GM21528 (cell line): Measurements from ENCODE around the gene GPR78.

Experiments used
- ATAC-seq: cut with Tn5 transposase; IDR thresholded peaks from one replicate; pipeline ENCODE4 v1.9.1; 2021; ENCODE audit warnings: mild to moderate bottlenecking, moderate library complexity; ENCODE audit not compliant: unreplicated experiment, low FRiP score

Gene GPR78, protein sequence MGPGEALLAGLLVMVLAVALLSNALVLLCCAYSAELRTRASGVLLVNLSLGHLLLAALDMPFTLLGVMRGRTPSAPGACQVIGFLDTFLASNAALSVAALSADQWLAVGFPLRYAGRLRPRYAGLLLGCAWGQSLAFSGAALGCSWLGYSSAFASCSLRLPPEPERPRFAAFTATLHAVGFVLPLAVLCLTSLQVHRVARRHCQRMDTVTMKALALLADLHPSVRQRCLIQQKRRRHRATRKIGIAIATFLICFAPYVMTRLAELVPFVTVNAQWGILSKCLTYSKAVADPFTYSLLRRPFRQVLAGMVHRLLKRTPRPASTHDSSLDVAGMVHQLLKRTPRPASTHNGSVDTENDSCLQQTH

GRCh38 chr4:8580321-8581093, at the start of gene GPR78:
Gene GPR78, plus strand, starts transcription at chr4:8580392. Its CDS starts 591 bp downstream, at chr4:8580983.
- no peak for ATAC-seq

DNA sequence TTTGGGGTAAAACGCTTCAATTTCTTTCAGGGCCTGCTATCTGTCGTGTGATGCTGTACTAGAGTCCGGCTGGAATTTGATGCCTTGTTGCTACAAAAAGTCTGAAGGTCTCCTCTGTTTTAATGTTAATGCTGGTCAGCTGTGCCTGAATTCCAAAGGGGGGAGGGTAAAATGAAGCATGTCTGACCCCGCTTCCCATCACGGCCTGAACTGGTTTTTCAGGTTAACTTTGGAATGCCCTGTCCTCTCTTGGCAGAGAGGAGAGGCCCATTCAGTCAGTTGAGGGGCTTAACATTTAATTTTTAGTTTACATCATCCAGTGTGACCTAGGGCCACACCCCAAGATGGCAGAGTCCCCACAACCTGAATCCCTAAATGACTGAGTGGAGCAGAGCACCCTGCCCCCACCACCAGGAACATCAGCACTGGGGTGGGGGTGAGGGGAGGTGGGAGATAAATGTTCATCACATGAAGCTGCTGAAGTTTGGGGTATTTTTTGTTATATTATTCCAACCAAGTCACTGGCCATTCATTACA, 47.9 kb upstream of the GPR78 start:
- ATAC-seq = no peak

DNA sequence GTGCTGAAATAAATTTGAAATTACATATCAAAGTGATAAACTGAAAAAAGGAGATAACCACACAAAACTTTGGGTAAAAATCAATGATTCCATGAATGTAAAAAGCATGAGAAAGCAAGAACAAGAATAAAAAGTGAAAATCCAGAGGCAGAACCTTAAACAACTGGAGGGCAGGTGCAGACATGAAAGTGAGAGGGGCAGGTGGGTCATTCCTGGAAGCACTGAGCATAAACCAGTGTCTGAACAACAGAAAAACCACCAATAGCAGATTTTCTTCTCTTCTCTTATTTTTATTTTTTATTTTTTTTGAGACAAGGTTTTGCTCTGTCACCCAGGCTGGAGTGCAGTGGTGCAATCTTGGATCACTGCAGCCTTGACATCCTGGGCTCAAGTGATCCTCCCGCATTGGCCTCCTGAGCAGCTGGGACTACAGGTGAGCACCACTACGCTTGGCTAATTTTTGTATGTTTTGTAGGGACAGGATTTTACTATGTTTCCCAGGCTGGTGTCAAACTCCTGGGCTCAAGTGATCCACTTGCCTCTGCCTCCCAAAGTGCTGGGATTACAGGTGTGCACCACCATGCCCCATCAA, 46.8 kb upstream of the GPR78 start:
- ATAC-seq = no peak

DNA sequence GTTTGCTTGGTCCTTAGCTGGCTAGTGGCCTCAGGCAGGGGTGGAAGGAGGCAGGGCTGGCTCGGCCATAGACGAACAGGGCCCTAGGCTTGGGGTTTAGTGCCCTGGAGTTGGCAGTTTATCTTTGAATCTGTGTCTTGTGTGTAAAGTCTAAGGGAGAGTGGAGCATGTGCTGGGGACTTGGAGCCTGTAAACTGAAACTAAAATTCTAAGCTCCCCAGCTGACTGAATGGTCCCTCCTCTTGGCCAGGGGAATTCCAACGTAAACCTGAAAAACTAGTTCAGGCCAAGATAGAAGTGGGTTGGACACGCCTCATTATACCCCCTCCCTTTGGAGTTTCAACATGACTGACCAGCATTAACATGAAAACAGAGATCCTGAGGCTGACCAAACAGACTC, 46.1 kb upstream of the GPR78 start:
- ATAC-seq = peak; percentile 77

GRCh38 chr4:8534611-8535010, 45.6 kb upstream of the GPR78 start:
- ATAC-seq = no peak

DNA sequence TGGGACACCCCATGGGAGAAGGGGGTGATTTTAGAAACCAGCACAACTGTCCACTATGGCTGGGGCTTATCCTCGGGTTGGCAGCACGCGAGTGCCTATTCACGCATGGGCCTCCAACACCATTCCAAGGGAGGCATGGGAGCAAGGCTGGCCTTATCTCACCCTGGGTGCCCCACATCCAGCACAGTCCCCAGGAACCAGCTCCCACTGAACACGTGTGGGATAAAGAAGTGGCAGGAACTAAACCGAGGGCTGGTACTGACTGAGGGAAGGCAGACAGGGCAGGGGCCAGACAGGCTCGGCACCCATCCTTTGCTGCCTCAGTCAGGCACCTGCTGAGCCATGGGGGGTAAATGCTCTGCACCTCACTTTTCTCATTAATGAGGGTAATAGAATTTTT, 43.7 kb upstream of the GPR78 start:
- no peak for ATAC-seq

DNA sequence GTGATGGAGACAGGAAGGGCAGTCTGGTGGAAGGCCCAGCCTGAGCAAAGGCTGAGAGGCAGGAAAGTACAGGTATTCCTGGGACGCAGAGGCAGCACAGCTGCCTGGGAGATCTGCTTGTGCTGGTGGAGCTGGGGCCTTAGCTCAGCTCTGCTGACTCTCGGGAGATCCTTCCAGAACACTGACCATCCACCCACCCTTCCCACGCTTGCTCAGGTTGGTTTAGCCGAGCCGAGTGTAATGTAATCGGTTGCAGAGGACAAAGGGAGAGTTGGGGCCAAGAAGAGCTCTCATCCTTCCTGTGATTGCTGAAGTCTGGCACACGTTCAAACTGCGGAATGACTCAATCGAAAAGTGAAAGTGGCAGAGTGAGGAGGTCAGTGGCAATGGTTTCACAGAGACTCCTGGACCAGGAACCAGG, 43.1 kb upstream of the GPR78 start:
- no peak for ATAC-seq

- no peak for ATAC-seq
These were observed 42.0 kb upstream of the GPR78 start for GRCh38 chr4:8538076-8538702.

DNA sequence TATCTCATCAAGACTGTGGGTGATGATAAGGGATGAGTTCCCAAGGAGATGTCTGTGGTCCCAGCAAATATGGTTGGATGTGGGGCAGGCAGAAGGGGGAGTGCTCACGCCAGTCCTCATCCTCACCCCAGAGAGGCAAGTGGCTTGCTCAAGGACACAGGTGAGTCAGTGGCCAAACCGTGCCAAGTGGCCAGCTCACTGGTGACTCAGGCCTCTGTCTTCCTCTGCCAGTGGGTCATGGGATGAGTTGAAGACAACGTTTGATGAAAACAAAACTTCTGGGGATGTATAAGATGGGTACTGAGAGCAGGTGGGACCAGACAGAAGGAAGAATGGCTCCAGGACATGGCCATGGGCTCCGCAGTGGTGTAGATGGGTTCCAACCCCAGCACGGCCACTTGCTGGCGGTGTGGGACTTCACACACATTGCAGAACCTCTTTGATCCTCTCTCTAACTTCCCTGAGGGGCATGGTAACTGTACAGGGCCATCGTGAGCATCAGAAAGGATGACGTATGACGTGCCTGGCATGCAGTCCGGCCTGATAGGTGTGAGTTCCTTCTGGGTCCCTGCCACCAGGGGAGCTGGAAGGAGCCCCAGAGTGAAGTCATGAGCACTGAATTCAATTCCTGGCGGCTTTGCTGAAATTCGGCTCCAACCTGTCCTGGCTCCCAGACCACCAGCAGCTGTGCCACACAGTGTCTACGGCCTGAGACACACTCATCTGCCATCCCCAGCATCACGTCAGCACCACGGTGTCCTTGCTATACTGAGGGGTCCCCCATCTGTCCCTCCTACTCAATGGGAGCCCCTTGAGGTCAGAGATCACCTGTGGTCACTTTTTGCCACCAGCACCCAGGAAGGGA, 41.3 kb upstream of the GPR78 start:
- ATAC-seq = no peak

- ATAC-seq = peak; percentile 34
These were observed 40.5 kb upstream of the GPR78 start for GRCh38 chr4:8539661-8540060.

- peak; percentile 62 for ATAC-seq
These were observed 40.1 kb upstream of the GPR78 start for GRCh38 chr4:8540072-8540471.

DNA sequence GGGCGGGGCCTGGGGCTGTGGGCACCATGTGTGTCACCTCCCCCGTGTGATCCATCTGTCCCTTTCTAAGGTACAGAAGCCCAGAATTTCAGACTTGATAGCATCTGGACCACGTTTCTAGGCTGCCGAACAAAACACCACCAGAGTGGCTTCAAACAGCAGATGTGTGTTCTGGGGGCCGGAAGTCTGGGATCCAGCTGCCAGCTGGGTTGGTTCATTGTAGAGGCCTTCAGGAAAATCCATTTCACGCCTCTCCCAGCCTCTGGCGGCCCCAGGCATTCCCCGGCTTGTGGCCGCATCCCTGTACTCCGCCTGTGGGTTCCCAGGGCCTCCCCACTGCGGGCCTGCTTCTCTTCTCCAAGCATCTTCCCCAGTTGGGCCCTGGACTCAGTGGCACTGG, 39.6 kb upstream of the GPR78 start:
- ATAC-seq = no peak

DNA sequence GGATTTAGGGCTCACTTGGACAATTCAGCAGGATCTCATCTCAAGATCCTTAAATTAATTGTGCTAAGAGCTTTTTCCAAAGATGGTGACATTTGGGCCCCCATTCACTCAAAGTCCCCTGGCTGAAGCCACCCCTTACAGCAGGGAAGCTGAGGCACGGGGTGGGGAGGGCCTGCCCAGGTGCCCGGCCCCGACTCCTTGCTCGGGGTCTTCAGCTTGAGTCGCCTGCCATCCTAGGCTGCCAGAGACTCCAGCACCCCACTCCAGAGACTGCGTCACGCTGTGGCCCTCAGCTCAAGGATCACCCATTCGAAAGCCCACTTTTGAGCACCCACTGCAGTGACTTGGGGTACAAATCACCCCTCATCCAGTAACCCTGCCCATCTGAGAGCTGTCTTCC, 39.2 kb upstream of the GPR78 start:
- no peak for ATAC-seq

DNA sequence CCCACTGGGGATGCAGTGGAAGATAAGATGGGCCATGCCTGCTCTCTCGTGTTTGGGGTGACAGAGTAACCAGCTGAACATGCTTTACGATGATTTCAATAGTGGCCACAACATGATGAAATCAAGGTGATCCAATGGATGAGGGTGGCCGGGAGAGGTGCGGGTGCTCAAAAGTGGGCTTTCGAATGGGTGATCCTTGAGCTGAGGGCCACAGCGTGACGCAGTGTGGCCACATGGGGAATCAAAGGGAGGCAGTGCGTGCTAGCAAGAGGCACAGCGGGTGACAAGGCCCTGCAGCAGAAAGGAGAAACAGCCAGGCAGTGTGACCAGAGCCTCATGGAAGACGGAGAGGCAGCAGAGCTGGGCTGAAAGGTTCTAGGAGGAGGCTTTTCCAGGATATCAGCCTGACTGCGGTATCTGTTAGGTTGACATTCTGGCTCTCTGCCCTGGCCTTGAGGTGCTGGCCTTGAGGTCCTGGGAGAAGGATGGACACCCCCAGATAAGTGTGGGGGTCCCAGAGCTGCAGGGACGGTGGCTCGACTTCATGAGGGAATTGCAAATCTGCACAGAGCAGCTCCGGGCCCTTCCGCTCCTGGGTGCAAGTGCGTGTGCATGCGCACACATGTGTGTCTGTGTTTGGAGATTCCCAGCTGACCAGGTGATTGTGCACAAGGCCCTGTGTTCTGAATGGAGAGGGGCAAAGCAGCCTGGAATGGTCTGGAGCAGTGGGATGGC, 38.0 kb upstream of the GPR78 start:
- no peak for ATAC-seq

DNA sequence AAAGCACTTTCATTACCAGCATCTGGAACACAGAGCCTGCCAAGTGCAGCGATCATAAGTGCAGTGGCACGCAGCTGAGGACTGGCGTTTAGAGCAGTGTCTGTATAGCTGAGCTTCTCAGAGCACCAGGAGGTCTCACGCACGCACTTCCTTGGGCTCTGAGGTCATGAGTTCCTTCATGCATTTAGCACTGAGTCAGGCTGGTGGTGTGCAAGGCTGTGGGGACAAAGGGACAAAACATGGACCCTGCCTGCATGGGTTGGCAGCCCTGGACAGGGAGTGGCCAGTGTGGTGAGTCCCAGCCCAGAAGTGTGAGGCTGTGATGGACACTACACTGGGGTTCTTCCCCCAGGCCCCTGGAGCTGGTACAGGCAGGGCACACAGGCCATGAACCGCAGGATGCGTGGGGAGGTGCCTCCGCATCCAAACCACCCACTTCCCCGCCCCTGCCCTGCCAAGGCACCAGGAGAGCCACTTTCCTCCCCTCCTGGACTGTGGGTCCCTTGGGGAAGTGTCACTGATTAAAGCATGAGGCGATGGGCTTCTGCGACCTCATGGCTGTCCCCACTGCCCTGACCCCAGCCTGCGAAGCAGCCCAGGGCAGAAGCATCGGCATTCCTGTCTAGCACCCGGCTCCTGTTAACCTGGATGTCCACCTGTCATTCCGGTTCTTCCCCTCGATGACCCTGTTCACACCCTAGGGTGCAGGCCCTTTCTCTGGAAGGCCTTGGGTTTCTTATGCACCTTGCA, 37.2 kb upstream of the GPR78 start:
- ATAC-seq = no peak

DNA sequence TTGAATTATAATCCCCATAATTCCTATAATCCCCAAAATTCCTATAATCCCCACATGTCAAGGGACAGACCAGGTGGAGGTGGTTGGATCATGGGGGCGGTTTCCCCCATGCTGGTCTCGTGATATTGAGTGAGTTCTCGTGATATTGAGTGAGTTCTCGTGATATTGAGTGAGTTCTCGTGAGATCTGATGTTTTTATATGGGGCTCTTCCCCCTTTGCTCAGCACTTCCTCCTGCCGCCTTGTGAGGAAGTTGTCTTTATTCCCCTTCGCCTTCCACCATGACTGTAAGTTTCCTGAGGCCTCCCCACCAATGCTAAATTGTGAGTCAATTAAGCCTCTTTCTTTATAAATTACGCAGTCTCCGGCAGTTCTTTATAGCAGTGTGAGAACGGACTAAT, 36.6 kb upstream of the GPR78 start:
- ATAC-seq = no peak

- ATAC-seq = no peak
These were observed 35.9 kb upstream of the GPR78 start for GRCh38 chr4:8544282-8544681.

- ATAC-seq = no peak
These were observed 35.3 kb upstream of the GPR78 start for GRCh38 chr4:8544741-8545438.
